Central memory CD4-positive, alpha-beta T cell (primary cell): ENCODE results near the gene VLDLR.

Source experiments
- DNase-seq: peaks from one replicate; pipeline ENCODE4 v3.0.0; 2022

VLDLR gene

DNA sequence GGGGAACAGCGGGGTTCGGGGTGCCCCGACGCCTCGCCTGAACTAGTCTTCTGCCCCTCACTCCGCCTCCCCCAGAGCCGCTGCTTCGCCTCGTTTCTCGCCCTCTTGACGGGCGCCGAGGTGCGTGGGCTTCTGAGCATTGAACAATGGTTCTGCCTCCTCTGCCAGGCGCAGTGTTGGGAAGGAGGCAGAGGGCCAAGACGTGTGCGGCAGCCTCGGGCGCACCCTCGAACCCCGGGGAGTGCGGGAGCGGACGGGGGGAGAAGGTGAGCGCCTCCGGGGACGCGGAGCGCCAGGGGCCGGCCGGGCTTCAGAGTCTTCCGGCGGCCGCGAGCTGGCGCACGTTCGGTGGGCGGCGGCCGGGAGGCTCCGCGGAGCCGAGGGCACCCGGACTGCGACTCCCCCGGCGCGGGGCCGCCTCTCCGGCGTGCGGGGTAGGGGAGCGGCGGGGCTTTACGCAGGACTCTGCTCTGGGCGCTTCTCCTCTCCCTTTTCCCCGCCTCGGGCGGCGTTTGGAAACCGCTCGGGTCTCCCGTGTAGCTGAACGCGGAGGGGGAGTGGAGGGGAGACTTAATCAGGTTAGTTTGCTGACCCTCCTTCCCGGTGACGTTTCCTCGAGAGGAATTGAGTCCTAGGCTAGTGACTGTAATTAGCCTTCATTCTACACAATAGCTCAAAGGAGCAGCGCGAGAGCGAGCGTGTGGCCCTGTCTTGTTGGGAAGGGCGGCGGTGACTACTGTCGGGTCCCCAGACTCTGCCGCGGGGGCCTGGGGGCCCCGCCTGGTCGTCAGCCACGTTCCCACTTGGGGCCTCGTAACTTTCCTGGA, 1.1 kb downstream of the VLDLR start:
- no peak for DNase-seq

DNA sequence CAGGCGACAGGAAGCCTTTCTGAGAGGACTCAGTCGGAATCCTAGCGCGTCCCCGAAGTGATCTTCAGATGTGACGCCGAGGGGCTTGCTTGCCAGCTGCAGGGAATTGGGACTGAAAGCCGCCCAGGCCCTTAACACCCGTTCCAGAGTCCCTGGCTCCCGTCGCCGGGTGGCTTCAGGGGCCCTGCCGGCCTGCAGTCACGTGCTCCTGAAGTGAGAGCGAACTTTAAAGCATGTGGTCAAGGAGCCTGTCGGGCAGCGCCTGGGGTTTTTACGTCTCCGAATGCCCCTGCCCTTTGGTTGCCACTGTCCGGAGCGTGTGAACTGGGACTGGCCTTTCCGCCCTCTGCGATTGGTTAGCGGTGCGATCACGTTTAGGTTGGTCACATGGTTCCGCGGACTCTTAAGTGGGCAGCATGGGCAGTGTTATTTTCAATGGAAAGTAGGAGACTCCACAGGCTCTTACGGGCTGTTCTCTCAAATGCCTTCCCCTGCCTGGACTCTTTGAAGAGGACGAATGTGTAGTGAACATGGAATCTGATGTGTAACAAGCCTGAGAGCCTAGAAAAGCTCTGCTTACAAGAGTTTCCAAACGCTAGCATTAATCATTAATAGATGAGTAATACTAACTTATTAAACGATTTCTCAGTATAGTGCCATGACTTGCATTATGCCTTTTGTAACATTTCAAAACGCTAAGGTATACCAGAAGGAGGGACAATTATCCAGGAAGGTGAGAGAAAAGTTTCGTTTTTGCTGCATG, 1.9 kb downstream of the VLDLR start:
- DNase-seq: no peak

DNA sequence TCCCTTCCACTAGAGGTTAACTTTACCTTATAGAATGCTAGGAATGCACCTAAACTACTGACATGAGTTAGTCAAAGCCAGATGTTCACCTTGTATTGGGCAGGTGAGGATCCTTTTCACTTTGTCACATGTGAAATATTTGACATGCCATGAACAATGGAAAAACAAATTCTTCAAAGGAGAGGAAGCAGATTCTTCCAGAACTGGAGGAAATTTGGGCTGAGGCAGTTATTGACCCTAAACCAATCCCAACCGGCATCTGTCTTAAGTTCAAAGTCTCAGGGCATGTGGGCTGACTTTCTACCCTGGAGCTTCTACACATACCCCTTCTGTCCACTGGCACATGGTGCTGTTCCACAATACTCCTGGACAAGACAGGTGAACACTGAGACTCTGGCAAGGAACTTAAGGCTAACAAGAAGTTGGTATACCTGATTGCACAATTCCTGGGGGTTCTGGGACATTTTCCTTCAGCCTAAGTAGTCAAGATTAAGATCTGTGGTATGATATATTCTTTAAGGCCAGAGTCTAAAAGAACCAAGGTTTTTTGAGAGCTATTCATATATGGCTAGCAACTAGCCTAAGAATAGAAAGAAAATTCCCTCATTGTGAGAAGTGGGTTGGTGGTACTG, 2.6 kb downstream of the VLDLR start:
- DNase-seq: no peak

DNA sequence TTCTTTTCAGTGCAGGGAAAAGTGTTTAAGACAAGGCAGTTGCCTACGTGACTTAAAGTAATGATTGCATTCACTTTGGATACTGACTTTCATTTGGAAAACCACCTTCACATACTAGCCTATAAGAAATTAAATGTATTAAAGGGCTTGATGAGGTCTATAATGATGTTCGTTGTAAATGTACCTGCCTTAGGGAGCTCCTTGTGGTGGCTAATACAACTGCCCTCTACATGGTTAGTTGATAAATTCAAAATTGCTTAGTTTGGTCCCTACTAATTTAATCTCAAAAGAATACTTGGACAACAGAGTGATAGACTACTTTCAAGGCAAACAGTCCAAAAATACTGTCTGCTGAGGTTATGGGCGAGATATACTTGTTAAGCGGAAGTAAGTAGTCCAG, 3.8 kb downstream of the VLDLR start:
- no peak for DNase-seq

DNA sequence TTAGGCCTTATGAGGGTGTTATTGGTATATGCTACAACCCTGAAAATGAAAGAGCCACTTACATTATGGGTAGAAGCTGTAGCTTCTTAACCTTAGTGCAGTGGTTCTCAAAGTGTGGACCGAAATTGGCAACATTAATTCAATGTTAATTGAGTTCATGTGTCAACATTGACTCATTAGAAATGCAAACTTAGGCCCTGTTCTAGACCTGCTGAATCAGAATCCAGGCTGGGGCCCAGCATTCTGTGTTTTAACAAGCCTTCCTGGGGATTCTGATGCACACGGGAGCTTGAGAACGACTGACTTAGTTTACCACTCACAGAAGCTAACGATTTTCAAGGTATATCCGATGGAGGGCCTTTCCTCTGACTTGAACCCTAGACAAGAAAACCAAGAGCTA, 7.3 kb downstream of the VLDLR start:
- no peak for DNase-seq

DNA sequence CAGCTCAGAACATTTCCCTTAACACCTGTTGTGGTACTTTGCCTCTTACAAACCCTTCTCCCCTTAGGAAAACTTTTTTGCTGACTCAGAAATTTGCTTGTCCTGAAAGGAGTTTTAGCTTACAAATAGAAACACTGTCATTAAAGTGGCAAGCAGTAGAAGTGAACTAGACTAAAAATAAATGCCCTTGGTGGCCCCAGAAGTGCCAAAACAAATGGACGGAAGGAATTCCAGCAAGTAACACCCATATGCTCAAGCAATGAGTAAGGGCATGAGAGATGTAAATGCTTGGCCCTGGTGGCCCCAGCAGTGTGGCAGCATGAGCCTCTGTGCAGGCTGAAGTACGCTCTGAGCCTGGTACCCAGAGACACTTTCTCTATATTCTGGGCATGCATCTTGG, 8.6 kb downstream of the VLDLR start:
- DNase-seq: no peak

DNA sequence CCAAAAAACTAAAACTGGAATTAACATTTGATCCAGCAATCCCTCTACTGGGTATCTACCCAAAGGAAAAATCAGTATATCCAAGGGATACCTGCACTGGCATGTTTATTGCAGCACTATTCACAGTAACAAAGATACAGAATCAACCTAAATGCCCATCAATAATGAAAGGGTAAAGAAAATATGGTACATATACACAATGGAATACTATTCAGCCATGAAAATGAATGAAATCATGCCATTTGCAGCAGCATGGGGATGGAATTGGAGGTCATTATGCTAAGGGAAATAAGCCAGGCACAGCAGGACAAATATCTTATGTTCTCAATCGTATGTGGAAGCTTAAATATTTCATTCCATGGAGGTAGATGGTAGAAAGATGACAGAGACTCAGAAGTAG, 9.7 kb downstream of the VLDLR start:
- no peak for DNase-seq

DNA sequence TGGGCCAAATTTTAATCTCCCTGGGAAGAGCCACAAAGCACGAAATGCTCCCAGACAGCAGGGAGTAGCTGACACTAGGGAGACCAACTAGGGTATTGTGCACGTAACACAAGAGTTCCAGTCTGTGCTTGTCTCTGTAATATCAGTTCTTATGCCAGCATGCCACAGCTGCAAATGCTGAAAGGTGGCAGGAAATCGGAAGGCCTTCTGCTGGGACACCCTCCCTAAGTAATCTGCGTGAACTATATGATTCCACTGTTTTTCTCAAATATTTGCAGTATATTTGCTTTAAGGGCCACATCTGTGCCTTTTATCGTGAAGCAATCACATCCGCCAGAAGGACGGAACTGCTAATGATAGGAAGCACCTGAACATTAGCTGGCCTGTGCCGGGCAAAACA, 12.6 kb downstream of the VLDLR start:
- DNase-seq: no peak

DNA sequence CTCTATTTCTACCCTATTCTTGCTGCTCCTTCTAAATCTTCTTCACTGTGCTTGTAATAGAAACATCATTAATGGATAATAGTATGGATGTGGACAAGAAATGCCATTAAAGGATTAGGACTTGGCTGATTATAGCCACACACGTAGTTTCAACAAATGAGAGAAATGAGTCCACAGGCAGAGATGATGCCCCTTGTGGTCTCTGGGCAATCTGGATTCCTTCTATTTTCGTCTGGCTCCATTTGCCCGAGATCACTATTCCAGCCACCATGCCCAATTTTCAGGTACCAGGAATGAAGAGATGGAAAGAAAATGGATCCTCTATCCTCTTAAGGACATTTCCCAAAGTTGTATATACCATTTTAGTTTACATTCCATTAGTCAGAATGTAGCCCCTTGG, 13.2 kb downstream of the VLDLR start:
- no peak for DNase-seq

DNA sequence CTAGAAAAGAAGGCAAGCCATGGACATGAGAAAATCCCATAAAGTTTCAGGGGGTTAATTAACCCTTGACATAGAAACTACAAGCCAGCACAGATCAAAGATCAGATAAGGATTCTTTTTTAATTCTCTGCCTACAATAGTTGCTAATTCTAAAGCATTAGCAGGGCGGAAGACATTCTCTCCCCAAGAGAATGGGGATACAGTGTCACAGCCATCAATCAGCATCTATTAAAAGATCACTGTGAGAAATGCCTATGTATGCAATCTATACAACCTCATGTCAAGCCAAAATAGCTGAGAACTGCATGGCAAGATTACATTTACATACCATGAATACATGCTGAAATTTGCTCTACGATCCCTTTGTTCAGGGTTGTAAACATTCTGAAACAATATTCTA, 14.3 kb downstream of the VLDLR start:
- DNase-seq: no peak

DNA sequence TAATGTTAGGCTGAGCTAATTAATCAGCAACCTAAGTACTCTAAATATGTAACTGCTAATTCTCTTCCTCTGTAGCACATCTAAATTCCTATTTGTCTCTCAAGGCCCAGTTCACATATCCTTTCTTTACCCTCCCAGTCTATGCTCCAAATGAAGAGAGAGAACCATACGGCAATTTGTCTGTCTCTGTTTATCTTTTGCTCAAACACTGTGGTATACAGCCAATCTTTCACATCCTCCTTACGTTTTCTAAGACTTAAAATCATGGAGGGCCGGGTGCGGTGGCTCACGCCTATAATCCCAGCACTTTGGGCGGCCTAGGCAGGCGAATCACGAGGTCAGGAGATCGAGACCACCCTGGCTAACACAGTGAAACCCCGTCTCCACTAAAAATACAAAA, 15.8 kb downstream of the VLDLR start:
- no peak for DNase-seq

DNA sequence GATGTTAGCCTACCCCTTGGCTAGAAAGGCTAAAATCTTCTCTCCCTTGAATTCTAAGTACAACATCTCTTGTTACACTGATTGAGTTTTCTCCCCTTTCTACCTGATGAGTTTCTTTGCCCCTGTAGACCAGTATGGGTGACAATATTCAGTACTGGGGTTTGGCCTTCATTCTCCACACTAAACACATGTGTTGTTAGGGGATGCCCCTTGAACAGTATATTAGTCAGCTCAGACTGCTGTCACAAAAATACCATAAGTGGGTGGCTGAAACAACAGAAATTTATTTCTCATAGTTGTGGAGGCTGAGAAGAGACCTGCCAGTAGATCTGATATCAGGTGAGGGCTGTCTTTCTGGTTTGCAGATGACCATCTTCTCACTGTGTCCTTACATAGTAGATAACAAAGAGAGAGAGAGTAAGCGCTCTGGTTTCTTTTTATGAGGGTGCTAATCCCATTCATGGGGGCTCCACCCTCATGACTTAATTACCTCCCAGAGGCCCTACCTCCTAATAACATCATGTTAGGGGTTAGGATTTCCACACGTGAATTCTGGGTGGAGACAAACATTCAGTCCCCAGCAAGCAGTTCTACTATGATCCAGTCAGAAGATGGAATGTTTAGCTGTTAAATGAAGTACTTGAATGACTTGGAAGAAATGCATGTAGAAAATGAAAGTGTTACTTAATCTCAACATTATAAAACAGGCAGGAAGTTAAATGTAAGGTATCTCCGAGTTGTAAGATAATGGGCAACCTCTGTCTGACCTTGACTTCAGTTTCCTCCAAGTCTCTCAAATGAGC, 17.5 kb downstream of the VLDLR start:
- no peak for DNase-seq

DNA sequence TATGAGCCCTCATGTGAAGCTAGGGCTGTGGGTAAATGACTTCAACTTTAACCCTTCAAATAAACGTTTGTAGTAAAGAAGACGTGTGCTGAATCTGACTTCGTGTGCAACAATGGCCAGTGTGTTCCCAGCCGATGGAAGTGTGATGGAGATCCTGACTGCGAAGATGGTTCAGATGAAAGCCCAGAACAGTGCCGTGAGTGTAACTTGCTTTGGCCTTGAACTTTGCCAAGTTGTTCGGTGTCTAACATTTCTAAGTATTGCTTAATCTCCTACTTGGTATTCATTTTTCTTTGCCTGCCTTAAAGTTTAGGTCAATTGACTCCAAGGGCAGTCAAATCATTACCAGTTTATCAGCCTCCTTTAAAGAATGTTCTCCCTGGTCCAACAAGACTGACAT, 18.2 kb downstream of the VLDLR start:
- no peak for DNase-seq

DNA sequence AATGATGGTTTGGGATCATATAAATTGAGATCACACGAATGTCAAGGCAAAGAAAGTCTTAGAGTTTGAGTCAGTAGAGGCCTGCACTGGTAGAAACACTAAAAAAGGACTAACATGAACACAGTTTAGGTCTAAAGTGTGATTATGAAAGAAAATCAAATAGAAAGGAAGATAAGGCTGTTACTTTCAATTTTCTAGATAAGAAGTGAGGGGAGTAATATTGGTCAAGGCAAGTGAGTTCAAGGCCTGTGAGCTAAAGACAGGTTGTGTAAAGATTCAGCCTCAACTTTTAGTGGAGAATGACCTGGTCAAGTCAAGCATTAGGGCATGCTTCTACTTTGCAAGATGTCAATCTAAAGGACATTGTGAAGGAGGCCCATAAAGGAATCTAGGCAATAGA, 19.0 kb downstream of the VLDLR start:
- no peak for DNase-seq

DNA sequence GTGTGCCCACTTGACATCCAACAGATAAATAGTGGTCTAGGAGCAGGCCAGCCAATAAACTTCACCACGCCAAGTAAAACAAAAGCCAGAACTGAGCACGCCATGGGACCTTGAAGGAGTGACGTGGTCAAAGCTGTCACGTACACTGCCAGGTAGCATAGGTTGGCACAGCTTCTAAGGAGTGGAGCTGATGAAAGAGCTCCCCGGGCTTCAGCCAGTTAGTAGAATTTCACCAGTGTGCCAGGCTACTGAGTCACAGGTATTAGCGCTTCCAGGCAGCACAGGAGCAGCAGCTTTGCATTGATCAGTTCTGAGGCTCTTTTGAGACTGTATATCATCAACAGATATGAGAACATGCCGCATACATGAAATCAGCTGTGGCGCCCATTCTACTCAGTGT, 19.4 kb downstream of the VLDLR start:
- no peak for DNase-seq

DNA sequence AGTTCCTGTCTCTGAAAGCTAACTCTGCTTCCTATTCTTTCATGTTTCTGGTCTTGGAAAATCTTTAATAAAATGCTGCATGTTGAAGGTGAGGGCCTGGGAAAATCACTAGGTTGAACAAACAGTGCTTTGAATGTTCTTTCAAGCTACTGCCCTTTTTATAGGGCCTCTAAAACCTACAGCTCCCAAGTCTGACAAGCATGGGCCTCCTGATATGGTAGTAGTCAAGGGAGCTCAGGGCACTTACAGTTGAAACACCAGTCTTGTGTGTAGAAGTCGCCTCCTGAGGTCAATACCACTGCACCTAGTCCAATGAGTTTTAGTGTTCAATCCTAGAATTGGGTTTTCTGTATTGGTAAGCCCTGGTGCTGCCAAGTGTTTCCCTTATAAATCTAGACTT, 20.5 kb downstream of the VLDLR start:
- DNase-seq: no peak

DNA sequence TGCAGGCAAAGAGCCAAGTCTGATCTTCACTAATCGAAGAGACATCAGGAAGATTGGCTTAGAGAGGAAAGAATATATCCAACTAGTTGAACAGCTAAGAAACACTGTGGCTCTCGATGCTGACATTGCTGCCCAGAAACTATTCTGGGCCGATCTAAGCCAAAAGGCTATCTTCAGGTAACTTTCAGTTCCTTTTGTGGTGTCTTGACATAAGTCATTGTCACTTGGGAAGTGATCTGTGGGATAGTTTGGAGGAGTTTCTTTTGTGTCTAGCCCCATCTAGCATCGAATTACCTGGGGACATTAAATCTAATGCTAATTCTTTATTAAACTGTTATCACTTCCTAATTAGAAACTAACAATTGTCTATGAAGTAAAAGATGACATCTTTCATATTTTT, 24.0 kb downstream of the VLDLR start:
- DNase-seq: no peak

DNA sequence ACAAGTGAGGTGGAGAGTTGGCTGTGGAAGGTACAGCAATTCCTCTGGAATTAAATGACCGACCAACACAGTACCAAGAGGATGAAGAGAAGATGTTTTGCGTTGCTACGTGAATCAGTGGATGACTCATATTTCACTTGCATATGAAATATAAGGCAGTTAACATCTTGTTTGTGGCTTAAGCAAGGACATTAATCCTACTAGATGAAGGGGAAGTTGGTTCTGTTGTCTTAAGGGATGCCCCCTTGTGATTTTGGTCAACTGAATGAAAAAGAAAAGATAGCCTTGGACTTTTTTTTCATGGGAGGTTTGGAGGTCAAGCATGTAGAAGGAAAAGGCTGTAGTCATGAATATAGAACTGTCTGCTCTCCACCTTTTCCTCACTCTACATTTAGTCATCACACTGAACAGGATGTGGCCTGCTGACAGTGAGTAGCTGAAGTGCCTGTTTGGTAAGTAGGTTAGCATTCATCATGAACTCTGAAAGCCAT, 33.9 kb downstream of the VLDLR start:
- DNase-seq: peak; percentile 40

DNA sequence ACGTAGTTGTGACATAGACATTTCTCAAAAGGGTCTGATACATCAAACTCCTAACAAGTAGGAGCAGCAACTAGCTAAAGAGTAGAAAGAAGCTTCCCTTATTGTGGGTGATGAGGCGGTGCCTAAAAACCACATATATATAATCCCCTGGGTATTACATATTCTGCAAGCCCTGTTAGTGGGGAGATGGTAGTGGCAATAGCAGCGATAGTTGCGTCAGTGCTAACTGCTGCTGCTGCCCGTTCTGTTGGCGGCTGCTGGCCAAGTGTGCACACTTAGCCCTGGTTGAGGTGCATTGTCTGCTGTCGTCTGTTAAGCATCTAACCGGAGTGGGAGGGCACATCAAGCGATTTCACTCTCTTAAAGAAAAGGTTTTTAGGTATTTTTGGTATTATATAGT, 35.8 kb downstream of the VLDLR start:
- DNase-seq: peak; percentile 3

DNA sequence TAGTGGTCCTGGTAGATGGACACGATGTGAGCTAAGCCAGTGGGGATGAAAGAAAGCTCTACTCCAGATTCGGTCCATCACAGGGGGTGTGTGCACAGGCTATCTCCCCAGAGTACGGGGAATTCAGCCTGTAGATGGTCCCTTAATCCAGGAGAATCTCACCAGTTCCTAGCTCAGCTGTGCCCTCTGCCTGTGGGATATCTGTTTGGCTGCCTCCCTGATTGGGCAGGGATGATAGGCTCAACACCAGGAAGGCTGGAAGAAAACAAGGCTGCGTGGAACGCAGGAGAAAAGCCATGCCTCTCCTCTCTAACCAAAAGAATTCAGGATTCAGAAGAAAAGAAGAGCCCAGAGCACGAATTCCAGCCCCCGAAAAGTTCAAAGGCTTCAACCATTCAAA, 40.9 kb downstream of the VLDLR start:
- no peak for DNase-seq

DNA sequence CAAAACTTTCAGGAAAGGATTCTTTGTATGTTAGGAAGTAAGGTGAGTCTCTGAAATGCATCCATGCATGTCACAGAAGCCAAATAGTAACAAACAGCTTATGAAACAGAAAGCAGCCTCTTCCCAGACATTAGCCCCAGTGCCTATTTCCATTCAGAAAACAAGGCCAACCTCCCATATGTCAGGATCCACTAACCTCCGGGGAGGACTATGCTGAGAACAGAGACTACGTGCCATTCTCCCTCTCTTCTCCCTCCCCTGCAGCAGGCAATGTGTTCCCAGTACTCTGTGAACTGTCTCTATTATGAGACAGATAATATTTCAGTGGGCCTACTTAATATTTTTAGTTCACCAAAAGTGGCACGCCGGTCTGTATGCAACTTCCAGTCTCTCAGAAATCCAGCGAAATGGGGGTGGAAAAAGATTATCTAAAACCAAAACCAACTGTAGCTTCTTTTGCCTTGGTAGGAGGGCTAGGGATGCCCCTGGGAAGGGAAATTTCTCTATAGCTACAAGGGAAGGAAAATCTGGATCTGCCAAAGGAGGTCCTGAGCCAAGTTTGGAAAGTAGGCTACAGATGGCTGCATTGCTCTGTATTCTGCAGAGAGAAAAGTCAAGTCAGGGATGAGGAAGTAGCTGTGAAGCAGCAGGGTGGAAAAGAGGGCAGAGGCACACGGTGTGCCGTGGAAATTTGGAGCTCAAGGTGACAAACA, 42.0 kb downstream of the VLDLR start:
- no peak for DNase-seq
